ENCODE data around the gene CCDC154. TPM values are rescaled to one million over a fixed set of nuclear protein-coding genes. Genes with fewer than 3 reads are reported as not detected.

CCDC154 gene
- total RNA-seq, 1 donor from 2014 or later: not detected

DNA sequence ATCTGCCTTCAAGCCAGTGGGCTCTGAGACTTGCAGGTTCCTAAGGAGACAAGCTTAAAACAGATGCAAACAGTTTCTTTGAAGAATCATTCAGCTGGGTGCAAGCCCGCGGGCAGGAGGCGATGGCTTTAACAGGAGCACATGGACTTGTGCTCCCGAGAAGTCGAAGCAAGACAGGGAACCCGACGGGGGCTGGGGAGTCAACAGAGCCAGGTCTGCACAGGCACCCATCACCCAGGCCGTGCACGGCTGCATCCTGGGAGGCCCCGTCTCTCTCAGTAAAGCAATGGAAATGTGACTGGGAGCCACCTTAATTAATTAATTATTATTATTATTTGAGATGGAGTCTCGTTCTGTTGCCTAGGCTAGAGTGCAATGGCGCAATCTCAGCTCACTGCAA is 44.7 kb upstream of the CCDC154 start:
- no peaks in the 10 kb centered on the region for H3K9me3 ChIP-seq
- H3K36me3 ChIP-seq: no peaks in the 10 kb centered on the region
- DNase-seq (ENCODE audit: low spot score in 2 of 2): no peak
- H3K4me1 ChIP-seq: peaks cover 1 to 3% of the 10 kb centered on the region in 2 donors
- H3K27ac ChIP-seq: no peak overlapping the region
- no peaks in the 10 kb centered on the region for H3K27me3 ChIP-seq
- intact Hi-C loops (cut with DNase I): no loop called here
- no peak for TF ChIP-seq CTCF (IDR thresholded peaks at IDR 0.05)
- H3K4me3 ChIP-seq: no peak overlapping the region

GRCh38 chr16:1488619-1489018 is 44.3 kb upstream of the CCDC154 start, which contains the start of gene PTX4:
TSS of gene PTX4 (minus strand) at chr16:1488944. CDS start at chr16:1488909, 35 bp downstream.
- Histone ChIP-seq H3K4me1 (peaks cover 0 to 3% of the 10 kb centered on the region in 2 donors), H3K27me3 (no peaks in the 10 kb centered on the region), H3K27ac (no peak within 1 kb of the TSS), H3K9me3 (no peaks in the 10 kb centered on the region), H3K36me3 (no peaks in the 10 kb centered on the region), H3K4me3 (no peak within 1 kb of the TSS)
- TF ChIP-seq CTCF (IDR thresholded peaks at IDR 0.05): no peak
- intact Hi-C loops (cut with DNase I): no loop called here
- DNase-seq (ENCODE audit: low spot score in 2 of 2): no peak

DNA sequence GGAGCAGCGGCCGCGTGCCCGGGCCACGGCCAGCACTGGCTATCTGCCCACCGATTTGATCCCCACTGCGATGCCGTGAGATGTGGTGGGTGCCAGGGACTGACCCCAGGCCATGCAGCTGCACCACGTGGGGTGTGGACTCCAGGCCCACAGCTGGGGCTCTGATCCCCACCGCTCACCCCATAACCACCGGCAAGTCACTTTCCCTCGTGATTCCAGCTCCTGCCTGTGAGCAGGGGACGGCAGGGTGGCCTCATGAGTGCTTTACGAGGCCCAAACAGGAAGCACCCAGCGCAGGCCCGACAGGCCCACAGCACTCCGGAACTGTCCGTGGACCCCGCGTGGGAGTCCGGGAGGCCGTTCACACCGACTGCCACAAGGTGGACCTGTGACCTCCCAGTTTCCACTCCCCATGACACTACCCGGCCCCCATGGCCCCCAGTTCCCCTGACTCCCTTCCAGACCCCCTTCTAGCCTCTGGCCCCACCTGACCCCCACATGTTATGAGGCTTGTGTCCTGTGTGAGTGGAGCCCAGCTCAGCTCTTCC is 43.8 kb upstream of the CCDC154 start:
- intact Hi-C loops (cut with DNase I): no loop called here
- Histone ChIP-seq H3K27ac (no peak overlapping the region), H3K4me1 (peaks cover 0 to 3% of the 10 kb centered on the region in 2 donors), H3K36me3 (no peaks in the 10 kb centered on the region), H3K4me3 (no peak overlapping the region), H3K9me3 (no peaks in the 10 kb centered on the region), H3K27me3 (no peaks in the 10 kb centered on the region)
- no peak for DNase-seq (ENCODE audit: low spot score in 2 of 2)
- TF ChIP-seq CTCF (IDR thresholded peaks at IDR 0.05): no peak

DNA sequence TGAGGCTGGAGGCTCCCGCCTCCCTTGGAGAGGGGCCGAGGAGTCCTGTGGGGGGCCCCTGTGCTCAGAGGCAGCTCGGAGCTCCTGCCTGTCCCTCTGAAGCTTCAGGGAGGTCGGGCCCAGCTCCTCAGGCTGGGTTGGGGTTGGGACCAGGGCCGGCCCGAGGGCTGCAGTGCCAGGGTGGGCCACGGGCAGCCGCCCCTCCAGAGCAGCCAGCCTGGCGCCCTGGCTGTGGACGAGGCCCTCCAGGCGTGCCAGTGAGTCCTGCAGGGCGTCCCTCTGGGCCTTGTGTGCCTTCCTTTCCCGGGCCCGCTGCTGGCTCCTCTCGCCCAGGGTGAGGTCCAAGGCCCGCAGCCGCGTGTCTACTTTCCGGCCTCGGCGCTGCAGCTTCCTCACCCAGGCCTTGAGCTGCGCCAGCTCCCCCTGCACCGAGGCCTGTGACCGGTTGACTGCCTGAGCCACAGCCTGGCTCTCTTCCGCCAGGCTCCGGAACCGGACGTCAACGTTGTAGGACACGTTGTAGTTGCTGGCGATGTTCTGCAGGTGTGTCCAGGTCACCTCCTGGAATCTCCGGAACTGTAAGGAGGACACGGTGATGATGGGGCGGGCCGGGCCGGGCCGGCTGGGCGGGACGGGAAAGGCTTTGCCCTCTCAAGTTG is 43.2 kb upstream of the CCDC154 start:
- Histone ChIP-seq H3K36me3 (no peaks in the 10 kb centered on the region), H3K4me3 (no peak overlapping the region), H3K4me1 (peaks cover 0 to 1% of the 10 kb centered on the region in 2 donors), H3K9me3 (no peaks in the 10 kb centered on the region), H3K27me3 (no peaks in the 10 kb centered on the region), H3K27ac (no peak overlapping the region)
- TF ChIP-seq CTCF (IDR thresholded peaks at IDR 0.05): no peak
- DNase-seq (ENCODE audit: low spot score in 2 of 2): no peak
- intact Hi-C loops (cut with DNase I): no loop called here

DNA sequence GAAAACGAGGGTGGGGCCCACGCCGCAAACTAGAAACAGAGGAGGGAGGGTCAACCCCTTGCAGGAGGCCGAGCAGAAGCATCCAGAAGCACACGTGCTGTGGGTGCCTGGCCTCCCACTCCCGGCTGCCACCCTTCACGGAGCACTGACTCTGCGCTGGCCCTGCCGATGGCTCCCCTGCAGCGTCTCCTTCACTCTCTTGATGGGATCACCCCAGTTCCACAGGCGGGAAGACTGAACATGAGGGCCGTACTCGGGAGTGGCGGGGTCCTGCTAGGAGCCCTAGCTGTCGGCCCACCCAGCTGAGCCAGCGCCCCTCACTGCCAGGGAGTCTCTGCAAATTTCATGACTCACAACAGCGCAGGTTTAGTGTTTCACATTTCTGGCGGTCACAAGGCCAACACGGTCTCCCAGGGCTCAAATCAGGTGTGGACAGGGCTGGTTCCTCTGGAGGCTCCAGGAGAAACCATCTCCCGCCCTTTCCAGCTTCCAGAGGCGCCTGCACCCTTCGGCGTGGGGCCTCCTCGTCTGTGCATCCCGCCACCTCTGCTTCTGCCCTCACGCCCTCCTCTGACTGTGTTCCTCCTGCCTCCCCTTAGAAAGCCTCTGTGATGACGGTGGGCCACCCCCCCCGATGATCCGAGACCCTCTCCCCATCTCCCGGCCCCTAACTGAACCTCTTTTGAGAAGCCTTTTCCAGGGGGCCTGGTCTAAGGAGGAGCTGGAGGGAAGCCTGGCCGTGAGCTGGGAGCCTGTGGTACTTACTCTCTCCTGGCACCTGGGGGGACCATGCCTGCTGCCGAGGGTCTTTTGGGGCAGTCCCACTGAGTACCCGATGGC is 42.4 kb upstream of the CCDC154 start:
- Histone ChIP-seq H3K9me3 (no peaks in the 10 kb centered on the region), H3K27ac (no peak overlapping the region)
- intact Hi-C loops (cut with DNase I): no loop called here

More for the DNA sequence above, 42.4 kb upstream of the CCDC154 start:
- H3K27me3 ChIP-seq: no peaks in the 10 kb centered on the region
- no peak for DNase-seq (ENCODE audit: low spot score in 2 of 2)
- no peak overlapping the region for H3K4me3 ChIP-seq
- H3K36me3 ChIP-seq: no peaks in the 10 kb centered on the region
- TF ChIP-seq CTCF (IDR thresholded peaks at IDR 0.05): no peak
- H3K4me1 ChIP-seq: no peaks in the 10 kb centered on the region

Measured in ascending aorta (tissue), 2 donors.